CD4-positive, CD25-positive, alpha-beta regulatory T cell (primary cell): ENCODE results near the gene ZFP91. TPM values are rescaled to one million over a fixed set of nuclear protein-coding genes. Genes with fewer than 3 reads are reported as not detected.

Source experiments
- ATAC-seq, 2 donors: fragments of 150-1000 bp; cut with Tn5 transposase; one replicate each; pipeline ENCODE4 v1.10.0; 2021; ENCODE audit warnings: low read depth in 2 of 2, moderate number of reproducible peaks in 2 of 2, moderate library complexity in 1 of 2
- DNase-seq, 3 donors: peaks; one replicate each; pipeline versions ENCODE4 v3.0.0 to v3.0.0-alpha.2; 2012 to 2022; ENCODE audit warnings: mixed read lengths in 1 of 3
- H3K27ac ChIP-seq: one replicate; pipeline ENCODE4 v1.7.0; 2013; ENCODE audit warnings: mild to moderate bottlenecking, low read length; ENCODE audit not compliant: insufficient read depth, poor library complexity, severe bottlenecking
- H3K27me3 ChIP-seq: one replicate; pipeline ENCODE4 v1.7.0; 2013; ENCODE audit warnings: low read length; ENCODE audit not compliant: control insufficient read depth, insufficient read depth
- H3K36me3 ChIP-seq: one replicate; pipeline ENCODE4 v1.7.0; 2013; ENCODE audit warnings: mild to moderate bottlenecking, low read length, moderate library complexity; ENCODE audit not compliant: control insufficient read depth, insufficient read depth
- H3K4me1 ChIP-seq: 2 replicates; pipeline ENCODE4 v1.7.0; 2013; ENCODE audit warnings: mild to moderate bottlenecking, low read length; ENCODE audit not compliant: insufficient read depth, control insufficient read depth, poor library complexity, severe bottlenecking
- H3K4me3 ChIP-seq: one replicate; pipeline ENCODE4 v1.7.0; 2013; ENCODE audit warnings: low read depth, mild to moderate bottlenecking, low read length, moderate library complexity
- H3K9me3 ChIP-seq, 2 experiments: 1 replicate in 1 of 2; 2 replicates in 1 of 2; pipeline ENCODE4 v1.7.0; 2013; ENCODE audit warnings: low read length in 2 of 2, mild to moderate bottlenecking in 1 of 2, moderate library complexity in 1 of 2; ENCODE audit not compliant: control insufficient read depth in 2 of 2
- H3K27ac Mint-ChIP-seq, 3 donors: one replicate each; pipeline ENCODE4 v1.8.0; 2020 to 2022; ENCODE audit warnings: mild to moderate bottlenecking in 3 of 3, mixed read lengths in 3 of 3, moderate library complexity in 2 of 3
- H3K27me3 Mint-ChIP-seq: one replicate; pipeline ENCODE4 v1.8.0; 2022; ENCODE audit warnings: mild to moderate bottlenecking, mixed read lengths
- H3K36me3 Mint-ChIP-seq: one replicate; pipeline ENCODE4 v1.8.0; 2020; ENCODE audit warnings: mixed read lengths
- H3K4me1 Mint-ChIP-seq, 4 donors: one replicate each; pipeline ENCODE4 v1.8.0; 2020 to 2022; ENCODE audit warnings: mixed read lengths in 4 of 4, mild to moderate bottlenecking in 1 of 4
- H3K4me3 Mint-ChIP-seq, 4 donors: one replicate each; pipeline ENCODE4 v1.8.0; 2020 to 2022; ENCODE audit warnings: mild to moderate bottlenecking in 4 of 4, mixed read lengths in 4 of 4, moderate library complexity in 3 of 4
- H3K9me3 Mint-ChIP-seq, 7 donors: one replicate each; pipeline ENCODE4 v1.8.0; 2020 to 2022; ENCODE audit warnings: mixed read lengths in 7 of 7, mild to moderate bottlenecking in 3 of 7, moderate library complexity in 2 of 7
- polyA plus RNA-seq, 4 donors: library from polyadenylated mRNA; unstranded; fragments of 300-500 nt; fragmentation: Illumina TruSeq; gene quantifications; one replicate each; pipeline ENCODE4 v1.2.3, GENCODE V29; 2021
- total RNA-seq: library from RNA; stranded (reverse); gene quantifications from one replicate; pipeline ENCODE4 v1.2.3, GENCODE V29; 2022

Gene ZFP91
- total and polyA plus RNA-seq, 5 donors from 2014 or later = 5.0 to 46.5 (median 7.5) TPM

- H3K27me3 ChIP-seq = no peaks in the 10 kb centered on the region
- ATAC-seq (no peak), DNase-seq (no peak)
- no peaks in the 10 kb centered on the region for H3K36me3 ChIP-seq
- peaks cover 4% of the 10 kb centered on the region for H3K36me3 Mint-ChIP-seq
- H3K27ac Mint-ChIP-seq = peak overlapping the region; percentile 1 to 84 (median 81)
- H3K4me1 Mint-ChIP-seq = peaks cover 14 to 27% (median 18%) of the 10 kb centered on the region in 4 donors
- H3K4me3 ChIP-seq = no peak overlapping the region
- peaks cover 0 to 11% (median 4%) of the 10 kb centered on the region in 7 donors for H3K9me3 Mint-ChIP-seq
- H3K27ac ChIP-seq = no peak overlapping the region
- no peak overlapping the region for H3K4me3 Mint-ChIP-seq
- no peaks in the 10 kb centered on the region for H3K27me3 Mint-ChIP-seq
- peaks cover 0 to 12% of the 10 kb centered on the region in 2 experiments for H3K9me3 ChIP-seq
- H3K4me1 ChIP-seq = peaks cover 20% of the 10 kb centered on the region
Measured at GRCh38 chr11:58641803-58642581, 63.1 kb downstream of the ZFP91 start.

GRCh38 chr11:58645854-58646253 is 67.0 kb downstream of the ZFP91 start:
- H3K36me3 ChIP-seq = no peaks in the 10 kb centered on the region
- H3K9me3 Mint-ChIP-seq = peaks cover 0 to 11% (median 6%) of the 10 kb centered on the region in 7 donors
- H3K4me1 Mint-ChIP-seq = peaks cover 5 to 13% (median 9%) of the 10 kb centered on the region in 4 donors
- H3K36me3 Mint-ChIP-seq = peaks cover 4% of the 10 kb centered on the region
- peaks cover 5% of the 10 kb centered on the region for H3K4me1 ChIP-seq
- peaks cover 0 to 12% of the 10 kb centered on the region in 2 experiments for H3K9me3 ChIP-seq
- no peak overlapping the region for H3K4me3 Mint-ChIP-seq
- H3K27ac Mint-ChIP-seq = no peak overlapping the region
- no peak overlapping the region for H3K4me3 ChIP-seq
- H3K27ac ChIP-seq = no peak overlapping the region
- ATAC-seq = no peak
- H3K27me3 ChIP-seq = no peaks in the 10 kb centered on the region
- DNase-seq = no peak
- no peaks in the 10 kb centered on the region for H3K27me3 Mint-ChIP-seq

- DNase-seq = no peak
- peak overlapping the region in 1 of 3 donors; percentile 13 for H3K27ac Mint-ChIP-seq
- no peaks in the 10 kb centered on the region for H3K27me3 Mint-ChIP-seq
- no peaks in the 10 kb centered on the region for H3K4me1 ChIP-seq
- H3K36me3 Mint-ChIP-seq = peaks cover 4% of the 10 kb centered on the region
- H3K9me3 ChIP-seq = peaks cover 0 to 12% of the 10 kb centered on the region in 2 experiments
- peaks cover 0 to 13% (median 6%) of the 10 kb centered on the region in 7 donors for H3K9me3 Mint-ChIP-seq
- no peak overlapping the region for H3K27ac ChIP-seq
- no peak overlapping the region for H3K4me3 ChIP-seq
- H3K36me3 ChIP-seq = no peaks in the 10 kb centered on the region
- no peak for ATAC-seq
- no peak overlapping the region for H3K4me3 Mint-ChIP-seq
- H3K27me3 ChIP-seq = no peaks in the 10 kb centered on the region
- H3K4me1 Mint-ChIP-seq = peaks cover 0 to under 1% (median 0%) of the 10 kb centered on the region in 4 donors
Measured at GRCh38 chr11:58647141-58647699, 68.4 kb downstream of the ZFP91 start.

GRCh38 chr11:58647866-58648265 is 69.0 kb downstream of the ZFP91 start:
- no peak for ATAC-seq
- H3K27me3 ChIP-seq = no peaks in the 10 kb centered on the region
- H3K9me3 ChIP-seq = peaks cover 0 to 12% of the 10 kb centered on the region in 2 experiments
- Mint-ChIP-seq H3K36me3 (peaks cover 4% of the 10 kb centered on the region), H3K4me1 (no peaks in the 10 kb centered on the region), H3K4me3 (no peak overlapping the region), H3K27me3 (no peaks in the 10 kb centered on the region), H3K27ac (no peak overlapping the region), H3K9me3 (peaks cover 0 to 13% (median 6%) of the 10 kb centered on the region in 7 donors)
- no peaks in the 10 kb centered on the region for H3K4me1 ChIP-seq
- DNase-seq = no peak
- H3K36me3 ChIP-seq = no peaks in the 10 kb centered on the region
- H3K27ac ChIP-seq = no peak overlapping the region
- no peak overlapping the region for H3K4me3 ChIP-seq

GRCh38 chr11:58649623-58650022 is 70.8 kb downstream of the ZFP91 start:
- Mint-ChIP-seq H3K4me1 (peaks cover 0 to 9% (median 4%) of the 10 kb centered on the region in 4 donors), H3K27me3 (no peaks in the 10 kb centered on the region), H3K9me3 (peaks cover 0 to 13% (median 6%) of the 10 kb centered on the region in 7 donors), H3K27ac (no peak overlapping the region), H3K4me3 (no peak overlapping the region), H3K36me3 (peaks cover 4% of the 10 kb centered on the region)
- DNase-seq = no peak
- no peak overlapping the region for H3K27ac ChIP-seq
- ATAC-seq = no peak
- H3K36me3 ChIP-seq = no peaks in the 10 kb centered on the region
- no peaks in the 10 kb centered on the region for H3K27me3 ChIP-seq
- H3K4me1 ChIP-seq = no peaks in the 10 kb centered on the region
- H3K4me3 ChIP-seq = no peak overlapping the region
- H3K9me3 ChIP-seq = peaks cover 0 to 12% of the 10 kb centered on the region in 2 experiments

- Mint-ChIP-seq H3K27me3 (no peaks in the 10 kb centered on the region), H3K4me3 (no peak overlapping the region), H3K27ac (no peak overlapping the region), H3K9me3 (peaks cover 0 to 13% (median 6%) of the 10 kb centered on the region in 7 donors), H3K4me1 (peaks cover 0 to 9% (median 4%) of the 10 kb centered on the region in 4 donors), H3K36me3 (peaks cover 4% of the 10 kb centered on the region)
- Histone ChIP-seq H3K4me3 (no peak overlapping the region), H3K27ac (no peak overlapping the region), H3K9me3 (peaks cover 0 to 9% of the 10 kb centered on the region in 2 experiments), H3K4me1 (no peaks in the 10 kb centered on the region), H3K27me3 (no peaks in the 10 kb centered on the region), H3K36me3 (no peaks in the 10 kb centered on the region)
- DNase-seq (no peak), ATAC-seq (no peak)
Measured at GRCh38 chr11:58650496-58650895, 71.6 kb downstream of the ZFP91 start.

GRCh38 chr11:58652726-58653280 is 73.9 kb downstream of the ZFP91 start:
- Histone ChIP-seq H3K9me3 (no peaks in the 10 kb centered on the region), H3K4me1 (no peaks in the 10 kb centered on the region), H3K27me3 (no peaks in the 10 kb centered on the region), H3K36me3 (no peaks in the 10 kb centered on the region), H3K27ac (no peak overlapping the region), H3K4me3 (no peak overlapping the region)
- H3K27ac Mint-ChIP-seq = no peak overlapping the region
- H3K27me3 Mint-ChIP-seq = no peaks in the 10 kb centered on the region
- no peak overlapping the region for H3K4me3 Mint-ChIP-seq
- DNase-seq (no peak), ATAC-seq (no peak)
- H3K36me3 Mint-ChIP-seq = no peaks in the 10 kb centered on the region
- peaks cover 0 to 10% (median 0%) of the 10 kb centered on the region in 7 donors for H3K9me3 Mint-ChIP-seq
- peaks cover 0 to 9% (median 4%) of the 10 kb centered on the region in 4 donors for H3K4me1 Mint-ChIP-seq
